IPS-18c (cell line): Measurements from ENCODE around the gene PTRHD1.
A peak's percentile ranks its signal among the peaks of the same experiment; 100 is the strongest.
"Not testable (repeated sequence)": the region's sequence is repeated elsewhere in the genome, so short reads cannot be mapped to it uniquely, and the experiment has no call there.

ENCODE experiments used
- H3K4me3 ChIP-seq: 2 replicates; pipeline ENCODE4 v1.7.0; 2013; ENCODE audit warnings: low read depth, mild to moderate bottlenecking, low read length, moderate library complexity; ENCODE audit not compliant: insufficient read depth
- H3K9me3 ChIP-seq: one replicate; pipeline ENCODE4 v1.6.1; 2013; ENCODE audit warnings: mild to moderate bottlenecking, low read length, moderate library complexity; ENCODE audit not compliant: control insufficient read depth, insufficient read depth

Gene PTRHD1

GRCh38 chr2:24792874-24793760 lies at the start of gene PTRHD1, which contains the start of gene CENPO:
Gene PTRHD1, minus strand, starts transcription at chr2:24793391. Its CDS starts 14 bp downstream, at chr2:24793377.
Gene CENPO, plus strand, starts transcription at chr2:24793425. Its CDS starts 495 bp downstream, at chr2:24793920.
- H3K4me3 ChIP-seq, result peak within 1 kb of the TSS; percentile 98
- H3K9me3 ChIP-seq, result no peaks in the 10 kb centered on the region

DNA sequence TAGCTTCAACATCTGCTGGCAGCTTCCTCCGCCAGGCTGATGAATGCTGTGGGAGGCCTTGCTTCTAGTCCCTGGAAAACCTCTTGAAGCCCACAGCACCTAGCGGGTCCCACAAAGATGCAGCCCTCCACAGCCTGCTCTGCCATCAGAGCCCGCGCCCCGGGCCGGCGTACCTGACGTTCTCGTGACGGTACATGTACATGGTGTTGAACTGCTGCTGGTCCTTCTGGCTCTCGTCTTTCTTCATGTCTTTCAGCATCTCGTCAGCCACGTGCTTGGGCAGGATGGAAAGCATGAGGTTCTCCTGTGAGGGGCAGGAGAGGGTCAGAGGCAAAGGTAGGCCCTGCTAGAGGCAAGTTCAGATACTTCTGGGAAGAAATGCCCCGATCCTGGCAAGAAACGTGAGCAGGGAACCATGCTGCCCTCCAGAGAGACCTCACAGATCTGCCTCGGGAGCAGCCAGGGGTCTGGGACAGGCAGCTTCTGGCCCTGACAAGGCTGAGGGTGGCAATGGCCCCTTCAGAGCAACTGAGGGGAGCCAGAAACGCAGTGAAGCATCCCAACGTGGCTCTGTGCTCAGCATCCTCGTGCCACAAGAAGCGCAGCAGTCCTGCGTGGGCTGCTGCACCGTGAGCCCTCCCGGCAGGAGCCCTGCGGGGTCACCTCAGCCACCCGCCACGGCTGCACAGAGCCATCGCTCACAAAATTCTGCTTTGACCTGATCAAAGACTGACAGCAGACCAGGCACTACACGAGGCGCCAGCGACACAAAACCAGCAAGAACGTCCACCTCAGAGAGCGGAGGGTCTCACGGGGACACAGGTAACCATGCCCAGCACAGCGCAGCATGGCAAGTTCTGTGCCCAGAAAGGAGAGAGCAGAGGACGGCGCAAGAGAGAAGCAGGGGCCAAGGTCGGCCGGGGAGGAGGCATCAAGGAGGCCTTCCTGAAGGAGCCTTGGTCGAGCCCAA lies 49.2 kb upstream of the PTRHD1 start:
- Histone ChIP-seq H3K9me3 (peaks cover 6% of the 10 kb centered on the region), H3K4me3 (no peak overlapping the region)

DNA sequence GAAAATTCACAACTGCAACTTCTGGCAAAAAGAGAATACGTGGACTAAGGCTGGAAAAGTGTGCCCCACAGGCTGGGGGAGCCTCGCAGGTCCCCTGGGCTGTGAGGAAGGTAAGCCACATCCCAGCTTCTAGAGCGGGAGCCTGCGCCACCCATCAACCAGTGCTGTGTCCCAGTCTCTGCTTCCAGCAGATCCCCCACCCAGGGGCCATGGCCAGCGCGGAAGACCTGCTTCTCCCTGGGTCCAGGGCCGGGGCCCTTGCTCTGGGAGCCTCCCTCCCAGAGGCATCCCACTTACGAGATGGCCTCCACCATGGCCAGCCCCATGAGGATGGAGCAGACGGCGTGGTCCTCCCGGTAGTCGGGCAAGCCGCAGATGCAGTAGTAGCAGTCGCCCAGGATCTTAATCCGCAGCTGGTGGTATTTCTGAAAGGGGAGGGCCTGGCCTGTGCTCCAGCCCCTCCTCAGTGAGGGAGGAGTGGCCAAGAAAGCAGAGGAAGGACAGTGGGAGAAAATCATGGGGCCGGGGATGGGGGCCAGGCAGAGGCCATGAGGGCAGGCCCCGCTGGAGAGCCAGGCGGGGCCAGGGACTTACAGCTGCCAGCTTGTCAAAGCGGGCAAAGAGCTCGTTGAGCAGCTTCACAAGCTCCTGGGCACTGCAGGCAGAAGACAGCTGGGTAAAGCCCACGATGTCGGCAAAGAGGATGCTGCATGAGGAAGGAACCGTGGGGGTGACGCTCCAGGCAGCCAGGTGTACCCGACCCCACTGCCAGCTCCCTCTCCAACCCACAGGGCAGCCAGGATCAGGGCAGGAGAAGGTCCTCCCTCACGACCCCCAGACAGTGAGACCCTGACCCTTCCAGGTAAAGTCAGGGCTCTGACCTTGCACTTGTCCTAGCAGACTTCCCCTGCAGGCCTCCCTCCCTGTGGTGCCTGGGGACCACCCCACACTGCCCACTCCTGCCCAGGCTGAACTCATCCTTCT lies 48.1 kb upstream of the PTRHD1 start:
- H3K9me3 ChIP-seq, result peaks cover 5% of the 10 kb centered on the region
- no peak overlapping the region for H3K4me3 ChIP-seq

- Histone ChIP-seq H3K9me3 (no peaks in the 10 kb centered on the region), H3K4me3 (no peak overlapping the region)
These were observed 47.1 kb upstream of the PTRHD1 start for GRCh38 chr2:24840164-24840869.

GRCh38 chr2:24839729-24840128 lies 46.5 kb upstream of the PTRHD1 start:
- Histone ChIP-seq H3K4me3 (no peak overlapping the region), H3K9me3 (no peaks in the 10 kb centered on the region)

DNA sequence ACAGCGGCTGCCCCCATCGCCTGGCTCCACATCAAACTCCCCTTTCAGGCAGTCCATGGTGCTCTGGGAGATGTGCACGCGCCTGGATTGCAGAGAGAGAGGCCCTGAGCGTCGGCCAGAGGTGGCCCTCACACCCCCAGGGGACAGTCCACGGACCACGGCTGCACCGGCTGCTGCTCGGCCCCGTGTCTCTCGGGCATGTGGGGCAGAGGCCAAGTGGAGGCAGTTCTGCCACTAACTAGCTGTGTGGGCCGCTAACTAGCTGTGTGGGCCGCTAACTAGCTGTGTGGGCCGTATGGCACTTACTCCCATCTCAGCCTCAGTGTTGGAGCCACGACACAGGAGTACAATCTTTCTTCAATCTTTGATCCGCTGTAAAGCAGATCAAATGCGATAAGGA lies 45.4 kb upstream of the PTRHD1 start:
- H3K4me3 ChIP-seq, result no peak overlapping the region
- no peaks in the 10 kb centered on the region for H3K9me3 ChIP-seq

DNA sequence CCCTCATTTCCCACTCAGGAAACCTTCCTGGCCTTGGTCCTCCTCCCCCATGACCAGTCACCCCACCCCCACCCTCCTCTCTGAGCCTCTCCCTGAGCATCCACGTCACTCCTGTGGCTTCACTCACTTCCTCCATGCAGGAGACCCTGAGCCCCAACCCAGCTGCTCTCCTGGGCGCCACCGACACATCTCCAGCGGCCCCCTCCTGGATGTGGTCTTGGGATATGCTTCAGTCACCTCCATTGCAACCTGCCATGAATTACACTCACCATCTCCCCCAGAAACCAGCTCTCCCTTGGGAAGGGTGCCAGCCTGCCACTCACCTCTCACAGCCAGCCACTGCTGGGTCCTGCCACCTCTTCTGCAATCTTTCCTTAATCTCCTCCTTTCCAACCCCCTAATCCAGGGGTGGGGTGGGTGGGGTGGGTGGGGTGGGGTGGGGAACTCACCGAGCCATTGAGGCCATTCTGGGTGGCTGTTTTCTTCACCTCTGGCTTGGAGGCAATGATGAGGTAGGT lies 44.9 kb upstream of the PTRHD1 start:
- no peaks in the 10 kb centered on the region for H3K9me3 ChIP-seq
- no peak overlapping the region for H3K4me3 ChIP-seq

DNA sequence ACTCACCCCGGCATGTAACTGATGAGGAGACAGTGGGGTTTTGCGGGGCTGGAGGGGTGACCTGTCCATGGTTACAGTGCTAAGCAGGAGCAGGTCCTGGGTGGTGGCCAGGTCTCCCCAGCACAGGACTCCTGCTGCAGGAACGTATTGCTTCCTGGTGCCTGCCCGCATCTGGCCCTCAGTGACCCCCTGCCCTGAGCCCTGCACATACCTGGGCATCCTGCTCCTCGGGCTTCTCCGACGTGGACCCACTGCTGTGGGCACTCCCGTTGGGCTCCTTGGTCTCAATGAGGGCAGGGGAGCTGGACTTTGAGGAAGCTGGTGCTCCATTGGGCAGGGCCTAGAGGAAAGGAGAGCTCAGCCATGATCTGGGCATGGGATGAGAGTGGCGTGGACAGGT lies 43.5 kb upstream of the PTRHD1 start:
- no peak overlapping the region for H3K4me3 ChIP-seq
- no peaks in the 10 kb centered on the region for H3K9me3 ChIP-seq

DNA sequence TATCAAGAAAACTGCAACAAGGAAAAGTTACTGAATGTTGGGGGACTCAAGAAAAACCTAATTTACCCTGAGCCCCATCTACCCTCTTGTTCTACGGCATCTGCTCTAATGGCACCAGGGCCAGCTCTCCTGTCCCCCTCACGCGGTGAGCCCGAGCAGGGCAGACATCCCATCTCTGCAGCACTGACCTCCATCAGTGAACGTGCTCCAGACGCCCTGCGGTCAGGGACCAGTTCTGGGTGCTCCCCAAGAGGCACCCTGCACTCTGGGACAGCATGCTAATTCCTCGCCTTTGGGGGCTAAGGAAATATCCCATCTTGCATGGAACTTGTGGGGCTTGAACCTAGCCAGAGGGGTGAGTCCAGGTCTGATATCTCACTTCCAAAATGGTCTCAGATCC lies 43.0 kb upstream of the PTRHD1 start:
- H3K9me3 ChIP-seq, result no peaks in the 10 kb centered on the region
- no peak overlapping the region for H3K4me3 ChIP-seq

GRCh38 chr2:24835411-24835810 lies 42.2 kb upstream of the PTRHD1 start:
- not testable (repeated sequence) for H3K4me3 ChIP-seq, H3K9me3 ChIP-seq

- H3K4me3 ChIP-seq, result no peak overlapping the region
- no peaks in the 10 kb centered on the region for H3K9me3 ChIP-seq
These were observed 41.7 kb upstream of the PTRHD1 start for GRCh38 chr2:24834733-24835395.

- H3K9me3 ChIP-seq, result no peaks in the 10 kb centered on the region
- H3K4me3 ChIP-seq, result no peak overlapping the region
These were observed 40.9 kb upstream of the PTRHD1 start for GRCh38 chr2:24833821-24834732.

- H3K9me3 ChIP-seq, result no peaks in the 10 kb centered on the region
- H3K4me3 ChIP-seq, result no peak overlapping the region
These were observed 39.9 kb upstream of the PTRHD1 start for GRCh38 chr2:24832931-24833701.

DNA sequence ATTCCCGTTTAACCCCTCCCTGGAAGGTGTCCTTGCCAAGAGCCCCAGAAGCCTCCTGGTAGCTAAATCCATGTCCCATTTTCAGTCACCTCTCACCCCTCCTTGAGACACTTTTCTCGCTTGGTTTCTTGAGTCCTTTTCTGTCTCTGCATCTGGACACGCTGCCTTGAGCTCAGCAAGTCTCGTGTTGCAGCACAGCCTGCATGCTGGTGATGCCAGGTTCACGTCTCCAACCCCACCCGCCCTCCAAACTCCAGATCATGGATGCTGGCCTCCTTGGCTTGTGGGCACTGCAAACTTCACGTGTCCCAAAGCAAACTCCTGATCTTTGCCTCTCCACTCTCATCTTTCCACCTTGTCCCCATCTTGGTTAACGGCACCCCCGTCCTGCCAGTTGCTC lies 39.3 kb upstream of the PTRHD1 start:
- Histone ChIP-seq H3K9me3 (no peaks in the 10 kb centered on the region), H3K4me3 (no peak overlapping the region)
